Activated CD4-positive, alpha-beta T cell treated with anti-CD3 and anti-CD28 coated beads, Interleukin-2, amount 10 ng/mL, durations not matched to agents 24 days and 14 days (primary cell): ENCODE measurements around the gene RIPK4. TPM values are rescaled to one million over a fixed set of nuclear protein-coding genes. Genes with fewer than 3 reads are reported as not detected.

Source experiments
- DNase-seq: peaks from one replicate; pipeline ENCODE4 v3.0.0; 2022
- H3K27ac Mint-ChIP-seq: one replicate; pipeline ENCODE4 v1.8.0; 2022; ENCODE audit warnings: mild to moderate bottlenecking, mixed read lengths
- H3K27me3 Mint-ChIP-seq: one replicate; pipeline ENCODE4 v1.8.0; 2022; ENCODE audit warnings: mixed read lengths
- H3K36me3 Mint-ChIP-seq: one replicate; pipeline ENCODE4 v1.8.0; 2022; ENCODE audit warnings: low read depth, mild to moderate bottlenecking, mixed read lengths
- H3K4me1 Mint-ChIP-seq: one replicate; pipeline ENCODE4 v1.8.0; 2021; ENCODE audit warnings: mixed read lengths
- H3K4me3 Mint-ChIP-seq: one replicate; pipeline ENCODE4 v1.8.0; 2022; ENCODE audit warnings: mild to moderate bottlenecking, moderate library complexity, mixed read lengths
- H3K9me3 Mint-ChIP-seq: one replicate; pipeline ENCODE4 v1.8.0; 2021; ENCODE audit warnings: mixed read lengths
- intact Hi-C: fragments of 100-400 bp; cut with micrococcal nuclease; formaldehyde crosslinking; loops from one replicate; pipeline ENCODE4 v1.15.1; 2023
- total RNA-seq: library from RNA; stranded (reverse); gene quantifications from 2 replicates; pipeline ENCODE4 v1.2.3, GENCODE V29; 2022

The RIPK4 gene
- total RNA-seq, 1 donor from 2014 or later = not detected

DNA sequence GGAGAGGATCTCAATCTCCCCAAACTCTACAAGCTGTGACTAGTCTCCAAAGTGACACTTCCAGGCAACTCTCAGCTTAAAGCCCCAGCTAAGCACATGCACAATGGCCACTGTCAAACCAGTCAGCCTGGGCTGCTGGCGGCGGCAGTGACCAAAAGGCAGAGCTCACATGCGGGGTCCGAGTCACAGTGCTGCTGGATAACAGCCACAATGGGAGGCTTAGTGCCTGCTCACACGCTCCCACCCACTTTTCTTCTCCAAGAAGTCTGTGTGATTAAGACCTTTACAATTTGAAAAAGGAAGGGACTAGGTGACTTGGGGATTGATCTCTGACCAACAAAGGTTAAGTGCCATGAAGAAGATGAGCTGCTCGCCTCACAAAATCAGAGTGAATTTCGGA, 16.8 kb downstream of the RIPK4 start:
- Mint-ChIP-seq H3K27ac (no peak overlapping the region), H3K4me3 (no peak overlapping the region), H3K4me1 (no peaks in the 10 kb centered on the region), H3K9me3 (no peaks in the 10 kb centered on the region), H3K36me3 (no peaks in the 10 kb centered on the region), H3K27me3 (no peaks in the 10 kb centered on the region)
- no peak for DNase-seq
- intact Hi-C loops = no loop called here

DNA sequence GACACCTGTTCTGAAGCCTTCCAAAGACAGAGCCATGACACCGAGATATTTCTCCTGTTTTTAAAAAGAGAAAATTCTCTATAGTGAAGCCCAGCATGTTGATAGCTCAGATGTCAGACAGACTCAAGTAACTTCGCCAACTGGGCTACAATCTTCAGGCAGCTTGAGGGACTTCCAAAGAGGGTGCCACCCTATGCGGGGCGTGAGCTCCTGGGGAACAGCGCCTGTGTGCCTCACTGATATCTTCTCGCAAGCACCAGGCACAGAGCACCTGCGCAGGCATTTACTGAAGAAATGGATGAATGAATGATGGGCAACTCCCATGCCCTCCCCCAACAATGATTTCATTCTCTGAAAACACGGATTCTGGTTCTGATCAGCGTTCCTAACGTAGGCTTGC, 17.6 kb downstream of the RIPK4 start:
- Mint-ChIP-seq H3K36me3 (no peaks in the 10 kb centered on the region), H3K27me3 (no peaks in the 10 kb centered on the region), H3K9me3 (no peaks in the 10 kb centered on the region), H3K4me1 (no peaks in the 10 kb centered on the region), H3K27ac (no peak overlapping the region), H3K4me3 (no peak overlapping the region)
- no peak for DNase-seq
- intact Hi-C loops = no loop called here

DNA sequence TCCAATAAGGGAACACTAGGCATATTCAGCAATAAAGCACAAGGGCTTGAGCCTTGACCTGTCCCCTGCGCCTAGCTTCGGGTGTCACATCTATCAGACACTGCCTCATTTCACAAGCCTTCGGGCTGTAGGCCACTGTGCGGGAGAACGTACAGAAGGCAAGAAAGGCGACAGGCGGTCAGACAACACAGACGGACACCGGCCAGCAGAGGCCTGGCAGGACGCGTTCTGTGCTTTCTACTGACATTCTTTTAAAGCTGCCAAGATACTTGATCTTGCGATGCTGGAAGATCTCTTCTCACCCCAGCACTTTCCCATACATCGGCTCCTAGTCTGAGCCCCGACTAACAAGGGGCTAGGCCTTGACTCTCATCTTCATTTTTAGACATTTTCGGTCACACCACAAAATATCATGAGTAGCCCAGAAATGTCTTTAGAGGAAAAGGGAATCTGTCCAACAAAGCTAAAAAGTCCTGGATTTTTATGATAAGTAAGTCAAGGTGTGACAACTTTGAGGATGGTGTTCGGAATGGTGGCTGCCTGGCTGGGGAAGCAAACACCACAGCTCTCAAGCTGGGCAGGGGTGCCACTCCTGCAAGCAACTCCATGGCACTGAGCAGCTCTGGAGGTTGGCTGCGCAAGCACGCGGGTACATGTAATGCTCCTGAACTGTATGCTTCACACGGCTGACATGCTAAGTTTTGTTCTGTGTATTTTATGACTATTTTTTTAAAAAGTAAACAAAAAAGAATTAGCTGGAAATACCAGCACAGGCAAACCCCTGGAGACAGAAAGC, 18.7 kb downstream of the RIPK4 start:
- no peaks in the 10 kb centered on the region for H3K27me3 Mint-ChIP-seq
- H3K36me3 Mint-ChIP-seq = no peaks in the 10 kb centered on the region
- no peaks in the 10 kb centered on the region for H3K9me3 Mint-ChIP-seq
- intact Hi-C loops = no loop called here
- H3K27ac Mint-ChIP-seq = no peak overlapping the region
- no peaks in the 10 kb centered on the region for H3K4me1 Mint-ChIP-seq
- no peak for DNase-seq
- H3K4me3 Mint-ChIP-seq = no peak overlapping the region

DNA sequence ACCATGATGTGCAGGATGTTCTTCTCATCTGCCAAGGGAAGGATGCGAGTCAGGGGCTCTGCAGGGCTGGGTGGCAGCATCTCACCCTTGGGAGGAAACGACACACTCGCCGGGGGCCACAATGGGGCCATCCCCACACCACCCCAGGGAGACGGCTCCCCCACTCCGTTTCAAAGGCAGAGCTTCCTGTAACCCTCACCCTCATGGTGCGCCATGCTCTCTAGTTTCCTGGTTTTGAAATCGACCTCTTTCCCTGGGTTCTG, 20.2 kb downstream of the RIPK4 start:
- H3K4me1 Mint-ChIP-seq = no peaks in the 10 kb centered on the region

DNA sequence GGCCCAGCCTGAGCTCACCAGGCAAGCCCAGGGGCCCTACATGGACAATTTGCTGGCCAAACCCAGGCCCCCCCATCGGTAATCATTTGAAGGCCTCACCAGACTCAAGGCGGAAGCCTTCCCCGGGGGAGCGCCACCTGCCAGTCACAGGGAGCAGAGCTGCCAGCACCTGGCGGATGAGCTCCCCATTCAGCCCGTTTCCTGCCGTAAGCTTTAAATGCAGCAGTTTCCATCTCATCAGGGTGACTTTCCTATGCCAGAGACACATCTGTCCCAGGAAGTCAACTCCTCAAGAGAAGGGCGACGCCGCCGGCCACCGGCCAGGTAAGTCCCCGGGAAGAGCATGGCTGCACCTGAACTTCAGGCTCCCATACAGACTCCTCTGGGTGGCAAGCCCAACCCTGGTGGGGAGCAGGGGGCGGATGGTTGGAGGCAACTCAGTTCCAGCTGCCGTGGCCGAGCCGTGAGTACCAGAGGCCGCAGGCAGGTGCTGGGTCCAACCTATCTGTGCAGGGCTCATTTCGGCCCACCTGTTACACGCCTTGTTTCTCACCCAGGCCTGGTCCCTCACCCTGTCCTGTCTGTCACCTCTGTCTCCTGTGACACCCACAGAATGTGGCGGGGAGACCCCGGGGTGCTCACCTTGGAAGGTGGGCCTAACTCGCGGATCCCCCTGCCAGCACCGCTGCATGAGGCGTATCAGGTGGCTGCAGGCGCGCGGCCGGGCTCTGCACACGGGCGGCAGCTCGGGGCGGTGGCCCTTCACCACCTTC, 20.7 kb downstream of the RIPK4 start:
- Mint-ChIP-seq H3K9me3 (no peaks in the 10 kb centered on the region), H3K36me3 (no peaks in the 10 kb centered on the region), H3K27me3 (no peaks in the 10 kb centered on the region), H3K4me1 (no peaks in the 10 kb centered on the region), H3K4me3 (no peak overlapping the region), H3K27ac (no peak overlapping the region)
- no peak for DNase-seq
- intact Hi-C loops = no loop called here

More for the DNA sequence above, 20.2 kb downstream of the RIPK4 start:
- no peak overlapping the region for H3K27ac Mint-ChIP-seq
- no peaks in the 10 kb centered on the region for H3K27me3 Mint-ChIP-seq
- DNase-seq = no peak
- no peaks in the 10 kb centered on the region for H3K9me3 Mint-ChIP-seq
- intact Hi-C loops = no loop called here
- H3K36me3 Mint-ChIP-seq = no peaks in the 10 kb centered on the region
- H3K4me3 Mint-ChIP-seq = no peak overlapping the region

DNA sequence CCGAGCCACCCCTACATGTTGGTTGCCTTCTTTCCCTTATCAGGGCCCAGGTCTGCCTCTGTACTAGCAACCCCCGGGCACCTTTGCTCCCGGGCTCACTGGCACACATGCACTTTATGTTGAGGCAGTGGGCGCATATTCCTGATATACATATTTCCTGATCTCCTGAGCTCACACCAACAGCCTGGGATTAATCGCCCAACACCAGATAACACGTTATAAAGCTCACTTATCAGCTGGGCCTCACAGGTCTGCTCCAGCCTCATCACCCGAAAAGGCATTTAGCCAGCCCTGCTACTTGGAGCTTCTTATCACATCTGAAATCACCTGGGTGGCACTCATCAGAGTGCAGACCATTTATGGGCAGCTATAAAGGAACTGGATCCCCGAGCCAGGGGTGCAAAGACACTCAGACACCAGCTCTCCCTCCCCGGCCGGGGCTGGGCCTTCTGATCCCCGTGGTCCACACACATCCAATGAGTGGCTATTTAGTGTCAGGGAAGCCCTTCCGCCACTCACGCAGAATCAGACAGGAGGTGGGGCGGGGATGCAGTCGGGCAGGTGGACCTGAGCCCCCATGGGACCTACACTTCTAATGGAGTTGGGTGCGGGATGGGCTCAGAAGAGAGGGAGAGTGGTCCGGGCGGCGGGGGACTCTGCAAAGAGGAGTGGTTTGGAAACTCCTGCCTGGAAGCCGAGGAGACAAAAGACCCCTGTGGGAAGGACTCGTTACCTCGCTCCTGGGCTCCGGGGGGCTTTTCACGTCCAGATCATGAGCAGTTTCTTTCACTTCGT, 21.6 kb downstream of the RIPK4 start:
- DNase-seq = no peak
- no peak overlapping the region for H3K4me3 Mint-ChIP-seq
- no peak overlapping the region for H3K27ac Mint-ChIP-seq
- no peaks in the 10 kb centered on the region for H3K27me3 Mint-ChIP-seq
- intact Hi-C loops = no loop called here
- no peaks in the 10 kb centered on the region for H3K36me3 Mint-ChIP-seq
- no peaks in the 10 kb centered on the region for H3K9me3 Mint-ChIP-seq
- no peaks in the 10 kb centered on the region for H3K4me1 Mint-ChIP-seq

DNA sequence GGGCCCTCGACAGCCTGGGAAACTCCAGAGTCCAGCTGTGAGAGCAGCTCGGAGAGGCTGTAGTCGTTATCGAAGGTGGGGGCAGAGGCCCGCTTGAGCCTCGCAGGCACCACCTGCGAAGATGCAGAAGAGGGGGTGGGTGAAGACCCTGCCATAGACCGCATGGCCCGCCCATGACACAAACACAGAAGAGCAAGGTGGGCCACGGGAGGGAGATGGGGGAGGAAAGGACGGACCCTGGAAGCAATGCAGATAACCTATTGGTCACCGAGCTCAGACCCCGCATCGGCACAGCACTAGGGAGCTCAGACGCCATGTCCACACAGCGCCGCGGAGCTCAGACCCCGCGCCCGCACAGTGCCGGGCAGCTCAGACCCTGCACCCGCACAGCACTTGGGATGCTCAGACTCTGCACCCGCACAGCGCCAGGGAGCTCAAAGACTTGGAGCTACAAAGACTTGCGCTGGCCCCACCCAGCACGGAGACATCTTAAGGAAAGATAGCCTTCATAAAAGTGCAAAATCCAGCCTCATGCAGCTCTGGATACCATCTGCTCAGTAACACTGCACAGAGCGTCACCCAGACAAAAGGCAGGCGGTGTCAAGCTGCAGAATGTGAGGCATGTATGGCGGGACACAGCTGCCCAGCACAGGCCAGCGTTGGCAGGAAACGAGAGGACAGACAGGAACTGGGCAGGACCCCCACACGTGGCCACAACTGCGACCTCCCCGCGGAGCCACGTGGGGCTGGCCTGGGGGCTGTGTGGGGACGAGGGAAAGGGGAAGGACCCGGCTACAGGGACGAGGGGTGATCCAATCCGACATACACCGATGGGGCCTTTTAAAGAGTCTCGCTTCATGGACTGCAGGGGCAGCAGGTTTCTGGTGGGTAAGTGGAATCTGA, 22.6 kb downstream of the RIPK4 start:
- H3K4me3 Mint-ChIP-seq = no peak overlapping the region
- intact Hi-C loops = no loop called here
- H3K36me3 Mint-ChIP-seq = no peaks in the 10 kb centered on the region
- no peaks in the 10 kb centered on the region for H3K9me3 Mint-ChIP-seq
- H3K27me3 Mint-ChIP-seq = no peaks in the 10 kb centered on the region
- no peaks in the 10 kb centered on the region for H3K4me1 Mint-ChIP-seq
- H3K27ac Mint-ChIP-seq = no peak overlapping the region
- DNase-seq = no peak

DNA sequence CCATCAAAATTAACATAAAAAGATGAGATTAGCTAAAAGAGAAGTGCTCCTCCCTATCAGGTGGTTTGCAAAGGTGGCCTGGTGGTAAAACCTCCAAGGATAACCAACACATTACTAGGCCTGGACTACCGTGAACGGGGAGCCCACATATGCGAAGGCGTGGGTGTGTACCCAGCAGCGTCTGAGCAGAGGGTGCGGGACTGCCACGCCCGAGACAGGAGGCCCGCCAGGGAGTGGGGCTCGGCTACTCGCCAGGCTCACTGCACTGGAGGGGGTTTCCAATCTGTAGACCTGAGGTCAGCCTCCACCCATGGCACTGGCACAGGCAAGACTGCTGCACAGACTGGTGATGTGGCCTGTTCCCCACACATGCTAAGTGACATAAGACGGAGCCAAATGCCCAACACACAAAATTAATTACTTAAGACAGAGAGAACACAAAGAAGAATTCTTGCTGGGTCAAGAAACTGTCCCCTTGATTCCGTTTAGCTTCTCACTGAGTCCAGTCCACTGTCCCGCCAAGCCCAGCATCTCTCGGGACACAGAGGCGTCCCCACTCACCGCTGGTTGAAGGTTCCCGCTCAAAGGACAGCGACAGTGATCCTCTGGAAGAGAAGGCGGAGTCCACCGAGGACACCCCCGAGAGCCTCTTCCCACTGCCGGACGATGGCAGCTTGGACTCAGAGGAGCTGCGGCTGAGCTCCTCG, 23.4 kb downstream of the RIPK4 start:
- intact Hi-C loops = no loop called here

DNA sequence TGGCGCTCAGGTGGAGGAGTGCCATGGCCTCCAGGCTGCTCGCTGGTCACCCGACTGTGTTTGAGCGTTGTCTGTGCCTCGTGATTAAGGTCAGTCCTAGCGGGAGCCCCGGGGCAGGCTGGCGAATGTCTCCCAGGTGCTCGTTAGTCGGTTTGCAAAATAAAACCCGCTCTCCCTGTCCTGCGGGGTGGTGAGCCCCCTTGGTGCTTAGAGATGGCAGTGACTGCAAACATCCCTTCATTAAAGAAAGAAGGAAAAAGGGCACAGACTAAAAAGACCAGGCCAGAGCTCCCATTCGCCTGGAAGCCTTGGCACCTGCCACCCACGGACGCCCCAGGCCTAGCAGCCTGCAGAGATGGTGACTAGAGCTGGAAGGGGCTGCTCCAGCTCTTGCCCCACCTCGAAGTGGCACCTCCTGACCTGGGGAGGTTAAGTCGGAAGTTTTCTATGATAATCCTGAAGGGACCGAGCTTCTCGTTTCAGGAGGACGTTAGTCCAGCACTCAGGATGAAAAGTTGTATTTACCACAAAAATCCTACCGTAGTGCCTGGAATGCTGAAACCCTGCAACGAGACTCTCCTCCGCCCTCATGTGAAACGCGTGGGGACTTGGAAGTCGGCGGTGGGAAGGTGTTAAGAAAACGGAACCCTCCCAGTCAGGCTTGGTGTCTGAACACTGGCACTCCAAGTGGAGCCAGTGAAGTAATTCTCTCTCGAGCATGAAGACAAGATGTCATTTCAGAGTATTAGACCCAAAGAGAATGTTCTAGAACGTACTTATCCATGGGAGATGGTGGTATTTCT, 24.6 kb downstream of the RIPK4 start:
- no peaks in the 10 kb centered on the region for H3K27me3 Mint-ChIP-seq

More for the DNA sequence above, 23.4 kb downstream of the RIPK4 start:
- DNase-seq = no peak
- Mint-ChIP-seq H3K27ac (no peak overlapping the region), H3K9me3 (no peaks in the 10 kb centered on the region), H3K4me1 (no peaks in the 10 kb centered on the region), H3K27me3 (no peaks in the 10 kb centered on the region), H3K36me3 (no peaks in the 10 kb centered on the region), H3K4me3 (no peak overlapping the region)

DNA sequence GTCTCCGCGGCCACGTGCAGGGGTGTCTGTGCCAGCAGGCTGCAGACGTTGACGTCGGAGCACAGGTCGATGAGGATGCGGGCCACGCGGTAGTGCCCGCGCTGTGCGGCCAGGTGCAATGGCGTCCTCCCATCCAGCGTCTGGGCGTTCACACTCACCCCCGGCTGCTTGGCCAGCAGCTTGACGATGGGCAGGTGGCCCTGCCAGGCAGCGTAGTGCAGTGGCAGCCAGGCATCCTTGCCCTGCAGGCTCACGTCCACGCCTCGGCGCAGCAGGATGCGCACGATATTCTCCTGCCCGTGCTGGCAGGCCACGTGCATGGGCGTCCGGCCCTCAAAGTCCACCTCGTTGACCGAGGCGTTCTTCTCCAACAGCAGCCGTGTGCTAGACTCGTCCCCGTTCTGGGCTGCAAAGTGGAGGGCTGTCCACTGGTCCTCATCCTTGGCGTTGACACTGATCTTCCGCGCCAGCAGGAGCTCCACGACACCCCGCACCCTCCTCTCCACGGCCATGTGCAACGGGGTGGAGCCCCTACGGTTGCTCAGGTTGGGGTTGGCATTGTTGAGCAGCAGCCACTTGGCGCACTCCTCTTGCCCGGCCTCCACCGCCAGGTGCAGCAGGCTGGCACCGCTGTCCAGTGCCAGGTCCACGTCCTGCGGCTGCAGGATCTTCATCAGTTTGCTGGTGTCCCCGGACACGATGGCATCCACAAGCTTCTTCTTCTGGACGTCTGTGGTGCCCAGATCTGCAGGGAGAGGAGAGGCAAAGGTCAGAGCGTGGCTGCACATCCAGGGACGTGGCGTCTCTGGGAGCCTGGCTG, 25.4 kb downstream of the RIPK4 start:
- Mint-ChIP-seq H3K27me3 (no peaks in the 10 kb centered on the region), H3K4me1 (no peaks in the 10 kb centered on the region), H3K9me3 (peaks cover 4% of the 10 kb centered on the region), H3K4me3 (no peak overlapping the region), H3K36me3 (no peaks in the 10 kb centered on the region), H3K27ac (no peak overlapping the region)
- no peak for DNase-seq
- intact Hi-C loops = no loop called here

More for the DNA sequence above, 24.6 kb downstream of the RIPK4 start:
- no peak for DNase-seq
- Mint-ChIP-seq H3K4me1 (no peaks in the 10 kb centered on the region), H3K27ac (no peak overlapping the region), H3K9me3 (peaks cover 2% of the 10 kb centered on the region), H3K36me3 (no peaks in the 10 kb centered on the region), H3K4me3 (no peak overlapping the region)
- intact Hi-C loops = no loop called here

DNA sequence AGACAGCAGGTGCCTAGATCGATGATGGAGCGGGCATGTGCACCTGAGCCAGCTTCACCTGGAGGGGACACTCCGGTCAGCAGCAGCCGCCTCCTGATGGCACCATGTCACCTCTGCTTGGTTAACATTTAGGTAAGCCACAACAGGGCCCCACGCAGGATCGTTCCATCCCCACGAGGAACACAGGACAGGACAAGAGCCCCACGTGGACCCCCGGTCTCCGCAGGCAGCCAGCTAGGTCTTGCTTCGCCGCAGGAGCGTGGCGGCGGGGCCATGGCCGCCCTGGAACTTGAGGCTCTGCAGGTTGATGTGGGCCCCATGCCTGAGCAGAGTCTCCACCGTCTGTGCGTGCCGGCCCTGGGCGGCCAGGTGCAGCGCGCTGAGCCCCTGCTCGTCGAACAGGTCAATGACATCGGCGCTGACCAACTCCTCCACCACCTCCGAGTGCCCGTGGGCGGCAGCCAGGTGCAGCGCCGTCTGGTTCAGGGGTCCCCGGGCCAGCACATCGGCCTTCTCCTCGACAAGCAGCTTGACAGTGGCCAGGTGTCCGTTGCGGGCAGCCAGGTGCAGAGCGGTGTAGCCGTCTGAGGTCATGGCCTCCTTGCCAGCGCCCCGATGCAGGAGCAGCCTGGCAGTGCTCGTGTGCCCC, 26.1 kb downstream of the RIPK4 start:
- Mint-ChIP-seq H3K4me3 (no peak overlapping the region), H3K36me3 (no peaks in the 10 kb centered on the region), H3K4me1 (no peaks in the 10 kb centered on the region), H3K9me3 (peaks cover 4% of the 10 kb centered on the region), H3K27ac (no peak overlapping the region), H3K27me3 (no peaks in the 10 kb centered on the region)
- no peak for DNase-seq
- intact Hi-C loops = no loop called here
